ENCODE results near the gene EMCN. TPM values are rescaled to one million over a fixed set of nuclear protein-coding genes. Genes with fewer than 3 reads are reported as not detected.
"Not testable (repeated sequence)": the region's sequence is repeated elsewhere in the genome, so short reads cannot be mapped to it uniquely, and the experiment has no call there.

The EMCN gene
- total RNA-seq, 1 experiment from 2014 or later: not detected

- Histone ChIP-seq H3K4me3 (no peak overlapping the region), H2AFZ (no peak overlapping the region), H3K9me2 (ENCODE audit: insufficient read depth) (no peaks in the 10 kb centered on the region), H3K27ac (no peak overlapping the region), H3K4me2 (no peak overlapping the region), H3K27me3 (ENCODE audit: insufficient read depth, low read depth) (no peaks in the 10 kb centered on the region), H3F3A (ENCODE audit: insufficient read depth, low read depth) (peaks cover 3% of the 10 kb centered on the region; the same call in 1 of the 2 replicates), H3K4me1 (replicated peaks; ENCODE audit: insufficient read depth) (no peaks in the 10 kb centered on the region), H3K36me3 (ENCODE audit: low read depth) (no peaks in the 10 kb centered on the region), H3K9me3 (ENCODE audit: insufficient read depth, low read depth) (peaks cover 12% of the 10 kb centered on the region; the same call in 1 of the 2 replicates), H4K20me1 (ENCODE audit: insufficient read depth) (no peaks in the 10 kb centered on the region), H3K79me2 (ENCODE audit: low read depth) (no peaks in the 10 kb centered on the region)
- ChIA-PET CTCF (no interaction called here), POLR2A (ENCODE audit: unreplicated experiment) (no interaction called here)
- intact Hi-C loops (cut with micrococcal nuclease; ENCODE audit: unreplicated experiment): no loop called here
- DNase-seq: peak in 1 of 2 experiments; percentile 47
- TF ChIP-seq CTCF (conservative IDR thresholded peaks at IDR 0.05) (no peak), EZH2 (IDR thresholded peaks at IDR 0.05; ENCODE audit: low read depth) (no peak)
- BruUV-seq (replicated peaks): no TSS peak
Observed at GRCh38 chr4:100356172-100356571, 161.7 kb downstream of the EMCN start.

- H2AFZ ChIP-seq; H3K4me3 ChIP-seq; DNase-seq; H3K36me3 ChIP-seq (ENCODE audit: low read depth); POLR2A ChIA-PET (ENCODE audit: unreplicated experiment); H3K79me2 ChIP-seq (ENCODE audit: low read depth); H3K27me3 ChIP-seq (ENCODE audit: insufficient read depth, low read depth); intact Hi-C loops (cut with micrococcal nuclease; ENCODE audit: unreplicated experiment); CTCF ChIA-PET; BruUV-seq (replicated peaks); H3K27ac ChIP-seq; H3K9me2 ChIP-seq (ENCODE audit: insufficient read depth); H3K4me2 ChIP-seq; H4K20me1 ChIP-seq (ENCODE audit: insufficient read depth): not testable (repeated sequence)
- Histone ChIP-seq H3K9me3 (ENCODE audit: insufficient read depth, low read depth) (peaks cover 14% of the 10 kb centered on the region), H3F3A (ENCODE audit: insufficient read depth, low read depth) (peaks cover 11% of the 10 kb centered on the region; the same call in 1 of the 2 replicates), H3K4me1 (replicated peaks; ENCODE audit: insufficient read depth) (peaks cover 13% of the 10 kb centered on the region)
Observed at GRCh38 chr4:100352352-100352751, 165.5 kb downstream of the EMCN start.

- POLR2A ChIA-PET (ENCODE audit: unreplicated experiment): no interaction called here
- H3K27ac ChIP-seq: peak overlapping the region; percentile 88
Observed at GRCh38 chr4:100348473-100348872, 169.3 kb downstream of the EMCN start.

More at GRCh38 chr4:100348473-100348872, 169.3 kb downstream of the EMCN start:
- Histone ChIP-seq H3F3A (ENCODE audit: insufficient read depth, low read depth) (peaks cover 8% of the 10 kb centered on the region; the same call in 1 of the 2 replicates), H3K4me2 (peak overlapping the region; percentile 61), H3K4me1 (replicated peaks; ENCODE audit: insufficient read depth) (peaks cover 13% of the 10 kb centered on the region), H2AFZ (peak overlapping the region; percentile 70), H3K9me2 (ENCODE audit: insufficient read depth) (no peaks in the 10 kb centered on the region), H3K79me2 (ENCODE audit: low read depth) (no peaks in the 10 kb centered on the region), H3K27me3 (ENCODE audit: insufficient read depth, low read depth) (no peaks in the 10 kb centered on the region), H3K9me3 (ENCODE audit: insufficient read depth, low read depth) (peaks cover 8% of the 10 kb centered on the region), H4K20me1 (ENCODE audit: insufficient read depth) (no peaks in the 10 kb centered on the region), H3K36me3 (ENCODE audit: low read depth) (no peaks in the 10 kb centered on the region), H3K4me3 (no peak overlapping the region)
- intact Hi-C loops (cut with micrococcal nuclease; ENCODE audit: unreplicated experiment): no loop called here
- CTCF ChIA-PET: no interaction called here
- no peak for TF ChIP-seq CTCF (conservative IDR thresholded peaks at IDR 0.05)
- no peak for TF ChIP-seq EZH2 (IDR thresholded peaks at IDR 0.05; ENCODE audit: low read depth)
- no TSS peak for BruUV-seq (replicated peaks)
- peak; percentile 51 to 80 for DNase-seq

Measured in PC-9 (cell line).